ENCODE data around the gene CECR2. TPM values are rescaled to one million over a fixed set of nuclear protein-coding genes. Genes with fewer than 3 reads are reported as not detected.

CECR2 gene
- total RNA-seq (1 to 10 TPM; 1.2 to 4.4 (median 3.2) TPM), polyA plus RNA-seq (1 to 10 TPM in 1 of 2 donors, under 1 TPM in 1; 0.89 to 2.6 TPM)

GRCh38 chr22:17369439-17370025 is at the start of gene CECR2:
Gene CECR2 (plus strand): TSS chr22:17369460. CDS start chr22:17369784, 324 bp downstream.
- Histone ChIP-seq H3K4me3 (peak within 1 kb of the TSS; percentile 47 to 67 (median 56)), H3K9me3 (no peaks in the 10 kb centered on the region), H3K27me3 (peaks cover 0 to 6% (median 0%) of the 10 kb centered on the region in 4 donors), H3K36me3 (no peaks in the 10 kb centered on the region), H3K27ac (peak within 1 kb of the TSS; percentile 73 to 82 (median 78)), H3K4me1 (peaks cover 0 to 7% (median 0%) of the 10 kb centered on the region in 3 donors)
- 1 to 2% methylated on average over 33 to 92 of the region's 92 CpGs for WGBS, 2 donors
- FAIRE-seq (no peak), ATAC-seq (peak; percentile 38 to 52 (median 41)), DNase-seq (peak; percentile 23 to 85 (median 52))
- TF ChIP-seq CTCF (IDR thresholded peaks at IDR 0.05), result no peak
- intact Hi-C loops (cut with DNase I), result loop anchor here in 1 of 3 donors (10.0 kb wide), 1 partner anchor 95 kb away; no protein-coding TSS in a partner anchor

GRCh38 chr22:17319546-17319945 is 49.7 kb upstream of the CECR2 start:
- no peaks in the 10 kb centered on the region for H3K36me3 ChIP-seq
- FAIRE-seq (no peak), DNase-seq (no peak), ATAC-seq (no peak)
- no peaks in the 10 kb centered on the region for H3K4me1 ChIP-seq
- H3K27me3 ChIP-seq, result no peaks in the 10 kb centered on the region
- H3K9me3 ChIP-seq, result no peaks in the 10 kb centered on the region
- intact Hi-C loops (cut with DNase I), result no loop called here
- H3K27ac ChIP-seq, result no peak overlapping the region
- 55 to 61% methylated on average over 5 of the region's 5 CpGs for whole genome bisulfite sequencing, 2 donors
- TF ChIP-seq CTCF (IDR thresholded peaks at IDR 0.05), result no peak
- no peak overlapping the region for H3K4me3 ChIP-seq

- WGBS, 2 donors, result 52% methylated on average over 4 of the region's 4 CpGs
Measured at GRCh38 chr22:17322511-17322910, 46.7 kb upstream of the CECR2 start.

GRCh38 chr22:17331690-17332089 is 37.6 kb upstream of the CECR2 start:
- Histone ChIP-seq H3K4me1 (no peaks in the 10 kb centered on the region), H3K9me3 (no peaks in the 10 kb centered on the region), H3K27me3 (no peaks in the 10 kb centered on the region), H3K36me3 (no peaks in the 10 kb centered on the region), H3K27ac (no peak overlapping the region), H3K4me3 (no peak overlapping the region)
- no peak for TF ChIP-seq CTCF (IDR thresholded peaks at IDR 0.05)
- no peak for DNase-seq
- intact Hi-C loops (cut with DNase I), result no loop called here
- WGBS, 2 donors, result 89 to 92% methylated on average over 9 of the region's 9 CpGs
- FAIRE-seq, result no peak
- no peak for ATAC-seq

More at GRCh38 chr22:17322511-17322910, 46.7 kb upstream of the CECR2 start:
- H3K4me3 ChIP-seq, result no peak overlapping the region
- H3K4me1 ChIP-seq, result no peaks in the 10 kb centered on the region
- ATAC-seq, result no peak
- DNase-seq, result no peak
- no peak overlapping the region for H3K27ac ChIP-seq
- FAIRE-seq, result no peak
- no peak for TF ChIP-seq CTCF (IDR thresholded peaks at IDR 0.05)
- no peaks in the 10 kb centered on the region for H3K27me3 ChIP-seq
- H3K9me3 ChIP-seq, result no peaks in the 10 kb centered on the region
- intact Hi-C loops (cut with DNase I), result no loop called here
- H3K36me3 ChIP-seq, result no peaks in the 10 kb centered on the region

GRCh38 chr22:17332109-17332800 is 37.0 kb upstream of the CECR2 start:
- Histone ChIP-seq H3K27ac (no peak overlapping the region), H3K27me3 (no peaks in the 10 kb centered on the region), H3K9me3 (no peaks in the 10 kb centered on the region), H3K4me1 (no peaks in the 10 kb centered on the region), H3K36me3 (no peaks in the 10 kb centered on the region), H3K4me3 (no peak overlapping the region)
- intact Hi-C loops (cut with DNase I), result no loop called here
- FAIRE-seq, result no peak
- 84 to 90% methylated on average over 16 of the region's 16 CpGs for WGBS, 2 donors
- no peak for TF ChIP-seq CTCF (IDR thresholded peaks at IDR 0.05)
- ATAC-seq, result no peak
- DNase-seq, result no peak

Measured in pancreas (tissue), 10 donors.